K562 treated with DMSO at 1 percent for 48 hours (cell line): ENCODE measurements around the gene GNG3. TPM values are rescaled to one million over a fixed set of nuclear protein-coding genes. Genes with fewer than 3 reads are reported as not detected.

Source experiments
- total RNA-seq: library from RNA; unstranded; fragments of 300-600 nt; gene quantifications from 2 replicates; pipeline ENCODE4 v1.2.3, GENCODE V29; 2022; ENCODE audit warnings: low replicate concordance; ENCODE audit errors: extremely low read depth

Gene GNG3
- total RNA-seq: not detected in 2 replicates

DNA sequence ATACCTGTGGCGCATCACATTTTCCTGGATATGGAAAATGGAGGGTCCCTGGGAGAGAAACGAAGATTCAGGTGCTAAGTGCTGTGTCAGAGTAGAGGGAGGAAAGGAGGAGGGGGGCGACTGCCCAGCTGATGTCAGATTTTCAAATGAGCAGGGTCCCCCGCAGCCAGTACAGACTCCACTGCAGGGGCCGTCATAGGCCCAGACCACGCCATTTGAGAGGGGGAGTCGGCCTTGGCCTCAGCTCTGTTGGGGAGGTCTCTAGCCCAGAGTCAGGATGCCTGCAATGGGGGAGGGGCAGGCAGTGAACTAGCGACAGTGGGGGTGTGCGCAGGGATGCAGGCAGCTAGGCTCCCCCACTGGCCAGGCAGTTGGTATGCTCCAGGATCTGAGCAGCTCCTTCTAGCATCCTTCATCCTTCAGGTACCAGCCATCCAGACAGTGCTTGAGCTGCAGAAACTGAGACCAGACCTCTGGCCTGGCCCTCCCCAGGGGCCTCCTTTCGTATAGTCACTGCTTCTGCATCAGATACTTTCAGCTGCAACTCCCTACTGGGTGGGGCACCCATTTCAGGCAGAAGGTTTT lies at the start of gene GNG3, which contains the start of gene BSCL2:
Gene GNG3 (plus strand): TSS at position 400 of the 585 bp plus-strand sequence. CDS start 620 bp downstream, outside the sequence.
Gene BSCL2 (minus strand): TSS at position 148 of the 585 bp plus-strand sequence. CDS start 229 bp downstream, outside the sequence.

GRCh38 chr11:62665075-62665598 lies 42.3 kb upstream of the GNG3 start, which contains the start of the genes C11orf98 and CSKMT:
C11orf98 (minus strand) TSS chr11:62665210; CDS start chr11:62665169, 41 bp downstream.
CSKMT (plus strand) TSS chr11:62665312; CDS start chr11:62665880, 568 bp downstream.

DNA sequence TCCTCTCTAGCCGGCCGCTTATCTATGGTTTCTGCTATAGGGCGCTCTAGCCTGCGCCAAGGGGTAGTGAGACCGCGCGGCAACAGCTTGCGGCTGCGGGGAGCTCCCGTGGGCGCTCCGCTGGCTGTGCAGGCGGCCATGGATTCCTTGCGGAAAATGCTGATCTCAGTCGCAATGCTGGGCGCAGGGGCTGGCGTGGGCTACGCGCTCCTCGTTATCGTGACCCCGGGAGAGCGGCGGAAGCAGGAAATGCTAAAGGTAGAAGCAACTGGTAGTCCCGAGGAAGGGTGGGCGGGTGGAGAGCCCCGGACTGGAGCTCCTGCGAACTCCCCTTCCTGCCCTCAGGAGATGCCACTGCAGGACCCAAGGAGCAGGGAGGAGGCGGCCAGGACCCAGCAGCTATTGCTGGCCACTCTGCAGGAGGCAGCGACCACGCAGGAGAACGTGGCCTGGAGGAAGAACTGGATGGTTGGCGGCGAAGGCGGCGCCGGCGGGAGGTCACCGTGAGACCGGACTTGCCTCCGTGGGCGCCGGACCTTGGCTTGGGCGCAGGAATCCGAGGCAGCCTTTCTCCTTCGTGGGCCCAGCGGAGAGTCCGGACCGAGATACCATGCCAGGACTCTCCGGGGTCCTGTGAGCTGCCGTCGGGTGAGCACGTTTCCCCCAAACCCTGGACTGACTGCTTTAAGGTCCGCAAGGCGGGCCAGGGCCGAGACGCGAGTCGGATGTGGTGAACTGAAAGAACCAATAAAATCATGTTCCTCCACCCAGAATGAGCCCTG lies 35.7 kb upstream of the GNG3 start, which contains the start of the genes LBHD1 and UQCC3:
Gene LBHD1 (minus strand): TSS at position 660 of the 782 bp plus-strand sequence. CDS start 2,236 bp downstream, outside the sequence.
Gene UQCC3 (plus strand): TSS at position 66 of the 782 bp plus-strand sequence. CDS start 73 bp downstream, at position 139.

DNA sequence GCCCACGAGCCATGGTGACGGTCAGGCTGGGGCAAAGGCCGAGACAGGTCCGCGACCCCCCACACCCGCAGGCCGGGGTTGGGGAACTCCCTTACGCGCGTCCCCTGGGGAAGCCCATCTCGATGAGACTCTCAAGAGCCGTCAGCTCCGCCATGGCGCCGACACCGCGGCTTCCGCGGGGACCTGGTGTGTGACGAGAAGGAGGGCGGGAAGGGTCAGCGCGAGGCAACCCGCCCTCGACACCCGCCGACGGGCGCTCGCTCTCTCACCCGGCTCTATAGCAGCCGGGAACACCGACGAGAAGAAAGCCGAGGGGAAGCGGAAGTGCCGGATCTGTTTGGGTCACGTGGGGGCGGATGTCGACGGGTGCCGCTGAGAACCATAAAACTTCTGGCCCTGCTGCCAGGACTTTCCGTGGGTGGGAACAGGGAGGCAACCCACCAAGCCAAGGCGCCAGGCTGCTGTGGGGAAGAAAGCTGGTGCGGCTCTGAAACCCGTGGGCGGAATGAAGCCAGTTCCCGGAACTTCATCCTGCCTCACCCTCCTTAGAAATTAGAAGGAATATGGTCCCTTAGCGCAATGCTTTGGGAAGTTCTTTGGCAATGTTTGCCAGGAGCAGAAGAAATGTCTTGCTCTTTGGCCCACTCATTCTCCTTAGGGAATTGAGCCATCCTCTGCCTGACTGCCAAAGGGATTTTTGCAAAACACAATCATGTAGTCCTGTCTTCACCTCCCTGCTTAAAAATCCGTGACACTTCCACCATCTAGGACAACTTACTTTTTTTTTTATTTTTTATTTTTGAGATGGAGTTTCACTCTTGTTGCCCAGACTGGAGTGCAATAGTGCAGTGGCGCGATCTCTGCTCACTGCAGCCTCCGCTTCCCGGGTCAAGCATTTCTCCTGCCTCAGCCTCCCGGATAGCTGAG lies 28.4 kb upstream of the GNG3 start, which contains the start of gene UBXN1:
Gene UBXN1 (minus strand): TSS at position 304 of the 927 bp plus-strand sequence. CDS start 150 bp downstream, at position 154.

DNA sequence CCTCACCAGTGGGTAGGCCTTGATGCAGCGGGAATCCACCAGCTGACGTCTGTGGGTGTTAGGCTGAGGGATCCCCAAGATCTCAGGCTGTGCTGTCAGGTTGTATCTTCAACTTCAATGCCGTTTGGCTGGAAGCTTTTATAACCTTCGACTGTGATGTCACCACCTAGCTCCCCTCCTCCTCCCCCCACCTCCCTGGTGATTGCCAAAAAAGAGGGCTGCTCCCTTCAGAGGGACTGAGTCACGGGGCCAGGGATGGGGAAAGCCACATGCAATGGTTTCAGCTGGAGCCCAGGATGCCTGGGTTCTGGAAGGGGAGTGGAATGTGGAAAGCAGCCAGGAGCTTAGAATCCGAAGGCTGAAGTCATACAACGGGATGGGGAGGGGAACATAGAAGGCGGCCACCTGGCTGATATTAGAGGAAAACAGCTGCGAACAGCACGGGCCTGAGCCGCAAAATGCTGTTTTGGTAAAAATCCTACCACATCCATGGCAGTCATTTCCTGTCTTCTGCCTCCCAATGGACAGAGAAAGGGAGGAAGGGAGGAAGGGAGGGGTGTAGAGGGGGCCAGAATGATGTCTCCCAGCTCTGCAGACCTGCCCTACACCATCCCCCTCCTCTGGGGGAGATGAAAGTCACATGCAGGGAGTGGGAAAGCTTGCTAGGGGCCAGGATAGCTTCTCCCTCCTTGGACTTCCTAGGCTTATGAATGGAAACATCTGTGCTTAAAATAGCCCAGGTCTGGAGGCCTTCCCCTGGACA lies 17.9 kb upstream of the GNG3 start, which contains the start of gene LRRN4CL:
Gene LRRN4CL (minus strand): TSS at position 110 of the 763 bp plus-strand sequence. CDS start 1,022 bp downstream, outside the sequence.

DNA sequence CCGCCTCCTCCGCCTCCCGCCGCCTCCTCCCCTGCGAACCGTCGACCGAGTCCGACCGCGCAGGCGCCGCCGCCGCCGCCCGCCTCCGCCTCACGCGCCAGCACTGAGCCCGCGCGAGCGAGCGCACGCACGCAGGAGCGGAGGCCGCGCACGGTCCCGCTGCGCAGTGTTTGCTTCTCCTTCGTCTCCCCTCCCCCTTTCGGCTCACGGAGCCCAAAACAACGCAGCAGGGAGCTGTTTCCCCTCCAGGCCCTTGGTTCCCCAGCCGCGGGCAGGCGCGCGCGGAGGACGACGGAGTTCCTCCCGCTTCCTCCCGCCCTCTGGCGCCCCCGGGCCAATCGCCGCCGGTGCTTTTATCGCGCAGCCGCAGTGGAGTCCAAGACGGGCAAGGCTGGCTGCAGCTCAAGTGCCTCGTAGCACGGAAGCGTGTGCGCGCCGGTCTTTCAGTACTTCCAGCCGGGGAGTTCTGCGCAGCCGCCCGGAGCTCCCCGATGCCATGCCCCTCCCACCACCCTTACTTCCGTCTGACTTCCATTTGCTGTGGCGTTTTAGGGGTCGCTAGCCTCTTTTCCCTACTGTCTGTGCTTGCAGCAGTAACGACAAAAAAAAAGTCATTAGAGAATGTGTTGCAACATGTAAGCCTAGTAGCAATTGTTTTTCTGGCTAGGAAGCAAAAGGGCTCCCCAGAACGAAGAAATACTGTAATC lies 19.8 kb downstream of the GNG3 start, which contains the start of gene HNRNPUL2:
Gene HNRNPUL2 (minus strand): TSS at position 293 of the 707 bp plus-strand sequence. CDS start 301 bp downstream, outside the sequence.

DNA sequence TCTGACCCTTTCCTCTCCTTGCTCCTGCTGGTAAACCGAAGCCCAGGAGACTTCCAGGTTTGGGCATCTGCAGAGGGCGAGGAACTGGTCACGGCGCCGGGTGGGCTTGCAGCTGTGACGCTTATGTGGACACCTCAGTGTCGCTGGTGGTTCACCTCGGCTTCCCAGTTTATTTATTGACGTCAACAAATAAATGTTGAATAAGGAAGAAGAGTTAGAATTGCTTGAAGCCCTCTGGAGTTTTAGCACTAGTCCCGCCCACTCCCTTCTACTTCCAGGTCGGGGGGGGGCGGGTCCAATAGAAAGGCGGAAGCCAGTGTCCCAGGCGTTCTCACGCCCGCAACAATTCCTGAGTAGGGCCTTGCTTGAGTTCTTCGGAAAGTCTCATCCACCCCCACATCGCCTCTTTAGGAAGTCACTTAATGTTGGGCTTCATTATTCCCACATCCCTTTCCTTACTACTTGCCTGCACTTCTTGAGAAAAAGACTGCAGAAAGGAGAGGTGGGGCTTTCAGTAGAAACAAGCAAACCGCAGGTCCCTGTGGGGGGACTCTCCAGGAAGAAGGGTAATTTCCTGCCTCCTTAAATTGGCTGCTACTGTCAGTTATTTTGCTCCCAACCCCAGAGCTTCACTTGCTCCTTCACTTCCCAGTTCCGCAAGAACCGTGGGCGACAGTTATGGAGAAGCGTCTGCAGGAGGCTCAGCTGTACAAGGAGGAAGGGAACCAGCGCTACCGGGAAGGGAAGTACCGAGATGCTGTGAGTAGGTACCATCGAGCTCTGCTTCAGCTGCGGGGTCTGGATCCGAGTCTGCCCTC lies 20.9 kb downstream of the GNG3 start, which contains the start of gene TTC9C:
Gene TTC9C (plus strand): TSS at position 316 of the 818 bp plus-strand sequence. CDS start 363 bp downstream, at position 679.

DNA sequence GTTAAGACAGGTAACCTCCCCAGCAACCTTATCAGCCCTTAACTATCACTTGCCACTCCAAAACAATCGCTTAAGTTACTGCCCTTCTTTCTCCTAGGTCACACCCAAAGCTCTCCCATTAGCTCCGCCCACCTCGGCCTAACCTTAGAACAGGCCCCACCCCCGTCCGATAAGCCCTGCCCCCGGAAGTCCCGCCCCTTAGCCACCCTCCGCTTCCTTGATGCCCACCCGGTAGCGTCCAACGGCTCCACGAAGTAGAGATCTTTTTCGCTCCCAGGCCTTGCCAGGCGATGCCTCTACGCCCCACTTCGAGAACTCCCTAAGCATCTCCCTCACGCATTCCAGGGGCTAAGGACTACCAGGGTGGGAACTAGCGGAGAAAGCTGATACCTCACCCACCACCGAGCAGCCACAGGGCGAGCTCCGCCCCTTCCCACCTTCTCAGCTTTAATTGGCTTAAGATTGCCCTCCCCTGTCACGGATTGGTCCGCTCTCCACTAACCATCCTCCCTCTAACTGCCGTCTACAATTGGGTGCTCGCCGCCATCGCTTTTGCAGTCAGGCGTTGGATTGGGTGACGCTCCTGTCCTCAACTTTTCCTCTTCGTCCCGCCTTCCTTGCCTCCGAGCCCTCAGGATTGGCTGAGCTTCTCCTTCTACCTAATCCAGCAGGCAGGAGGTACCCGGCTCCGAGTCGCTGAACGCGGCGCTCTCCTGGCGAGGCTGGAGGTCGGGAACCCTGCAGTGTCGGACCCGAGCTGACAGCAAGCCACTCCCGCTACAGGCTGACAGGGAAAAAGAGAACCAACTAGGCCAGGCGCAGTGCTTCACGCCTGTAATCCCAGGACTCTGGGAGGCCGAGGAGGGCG lies 46.5 kb downstream of the GNG3 start, which contains the start of gene ZBTB3:
Gene ZBTB3 (minus strand): TSS at position 425 of the 868 bp plus-strand sequence. CDS start 496 bp downstream, outside the sequence.

Other genes starting within 250 kb of the GNG3 start
- gene AHNAK, start 160.9 kb upstream of the GNG3 start, total RNA-seq: not detected in 2 replicates
- 2,176 and 4,535 TPM in 2 replicates for gene EEF1G, start 133.8 kb upstream of the GNG3 start, total RNA-seq
- not detected in 2 replicates for gene TUT1, start 116.2 kb upstream of the GNG3 start, total RNA-seq
- gene MTA2, start 105.8 kb upstream of the GNG3 start, total RNA-seq: not detected in 2 replicates
- not detected in 2 replicates for gene EML3, start 94.9 kb upstream of the GNG3 start, total RNA-seq
- not detected in 2 replicates for gene ROM1, start 94.4 kb upstream of the GNG3 start, total RNA-seq
- gene B3GAT3, start 85.7 kb upstream of the GNG3 start, total RNA-seq: not detected in 2 replicates
- gene GANAB, start 61.1 kb upstream of the GNG3 start, total RNA-seq: 252 TPM in 1 of 2 replicates, not detected in the other
- gene INTS5, start 54.4 kb upstream of the GNG3 start, total RNA-seq: not detected in 2 replicates
- gene C11orf98, start 42.5 kb upstream of the GNG3 start, total RNA-seq: not detected in 2 replicates
- not detected in 2 replicates for gene CSKMT, start 42.4 kb upstream of the GNG3 start, total RNA-seq
- not detected in 2 replicates for gene UQCC3, start 36.0 kb upstream of the GNG3 start, total RNA-seq
- not detected in 2 replicates for gene LBHD1, start 35.4 kb upstream of the GNG3 start, total RNA-seq
- 582 TPM in 1 of 2 replicates, not detected in the other for gene UBXN1, start 28.6 kb upstream of the GNG3 start, total RNA-seq
- not detected in 2 replicates for gene LRRN4CL, start 18.1 kb upstream of the GNG3 start, total RNA-seq
- gene BSCL2, start 252 bp upstream of the GNG3 start, total RNA-seq: not detected in 2 replicates
- not detected in 2 replicates for gene HNRNPUL2, start 19.8 kb downstream of the GNG3 start, total RNA-seq
- gene TTC9C, start 20.8 kb downstream of the GNG3 start, total RNA-seq: not detected in 2 replicates
- gene ZBTB3, start 46.5 kb downstream of the GNG3 start, total RNA-seq: not detected in 2 replicates
- not detected in 2 replicates for gene POLR2G, start 53.9 kb downstream of the GNG3 start, total RNA-seq
- not detected in 2 replicates for gene TAF6L, start 63.7 kb downstream of the GNG3 start, total RNA-seq
- gene TMEM179B, start 79.7 kb downstream of the GNG3 start, total RNA-seq: not detected in 2 replicates
- not detected in 2 replicates for gene TMEM223, start 84.3 kb downstream of the GNG3 start, total RNA-seq
- not detected in 2 replicates for gene NXF1, start 97.8 kb downstream of the GNG3 start, total RNA-seq
- gene STX5, start 124.4 kb downstream of the GNG3 start, total RNA-seq: 493 TPM in 1 of 2 replicates, not detected in the other
- gene TEX54, start 125.2 kb downstream of the GNG3 start, total RNA-seq: not detected in 2 replicates
- gene WDR74, start 131.9 kb downstream of the GNG3 start, total RNA-seq: not detected in 2 replicates
- gene SLC3A2, start 173.2 kb downstream of the GNG3 start, total RNA-seq: 454 and 648 TPM in 2 replicates
- gene CHRM1, start 213.7 kb downstream of the GNG3 start, total RNA-seq: not detected in 2 replicates